ENCODE results near the gene MCM5.
"Not testable (repeated sequence)": the region's sequence is repeated elsewhere in the genome, so short reads cannot be mapped to it uniquely, and the experiment has no call there.

Gene MCM5

DNA sequence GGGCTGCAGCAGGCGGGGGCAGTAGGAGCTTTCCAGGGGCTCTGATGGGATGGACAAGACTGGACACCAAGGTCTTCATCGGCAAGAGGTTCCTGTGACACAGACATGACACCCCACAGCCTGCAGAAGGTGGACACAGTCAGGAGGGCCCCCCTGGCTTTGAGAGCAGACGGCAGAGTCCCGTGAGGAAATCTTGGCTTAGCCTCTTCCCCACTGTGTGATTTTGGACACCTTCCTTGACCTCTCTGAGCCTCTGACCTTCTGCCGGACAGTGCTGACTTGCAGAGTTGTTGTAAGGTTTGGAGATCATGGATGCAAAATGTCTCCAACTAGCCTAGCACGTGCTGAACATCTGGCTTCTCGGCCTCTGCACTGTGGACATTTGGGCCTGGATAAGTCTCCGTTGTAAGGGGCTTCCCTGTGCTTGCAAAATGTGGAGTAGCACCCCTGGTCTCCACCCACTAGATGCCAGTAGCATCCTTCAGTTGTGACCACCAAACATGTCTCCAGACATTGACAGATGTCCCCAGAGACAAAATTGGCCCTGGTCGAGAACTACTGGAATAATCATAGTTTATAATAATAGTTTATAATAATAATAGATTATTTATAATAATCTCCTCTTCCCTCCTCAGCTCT, 54.6 kb downstream of the MCM5 start:
- peak; percentile 7 for DNase-seq

DNA sequence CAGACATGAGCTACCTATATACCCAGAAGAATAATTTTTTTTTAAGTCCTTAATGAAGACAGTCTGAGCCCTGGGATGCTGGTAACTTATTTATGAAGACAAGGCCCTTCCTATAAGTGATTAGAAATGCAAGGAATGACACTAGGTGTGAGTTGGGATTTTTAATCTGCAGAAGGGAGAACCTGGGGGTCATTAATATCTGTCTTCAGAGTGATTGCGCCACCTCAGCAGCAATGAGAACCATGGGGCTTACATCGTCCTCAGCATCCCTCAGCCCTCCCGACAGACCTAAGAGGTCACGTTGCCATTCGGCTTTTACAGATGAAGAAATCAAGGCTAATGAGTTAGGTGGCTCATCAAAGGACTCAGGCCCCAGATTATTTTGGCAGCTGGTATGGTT, 55.6 kb downstream of the MCM5 start:
- DNase-seq = no peak

DNA sequence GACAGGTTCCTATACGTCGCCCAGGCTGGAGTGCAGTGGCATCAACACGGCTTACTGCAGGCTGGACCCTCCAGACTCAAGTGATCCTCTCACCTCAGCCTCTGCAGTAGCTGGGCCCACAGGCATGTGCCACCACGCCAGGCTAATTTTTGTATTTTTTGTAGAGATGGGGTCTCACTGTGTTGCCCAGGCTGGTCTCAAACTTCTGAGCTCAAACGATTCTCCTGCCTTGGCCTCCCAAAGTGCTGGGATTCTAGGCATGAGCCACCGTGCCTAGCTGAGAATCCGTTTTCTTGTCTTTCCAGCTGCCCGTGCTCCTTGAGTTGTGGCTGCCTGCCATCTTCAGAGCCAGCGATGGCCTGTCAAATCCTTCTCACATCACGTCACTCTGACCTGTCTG, 56.8 kb downstream of the MCM5 start:
- no peak for DNase-seq

DNA sequence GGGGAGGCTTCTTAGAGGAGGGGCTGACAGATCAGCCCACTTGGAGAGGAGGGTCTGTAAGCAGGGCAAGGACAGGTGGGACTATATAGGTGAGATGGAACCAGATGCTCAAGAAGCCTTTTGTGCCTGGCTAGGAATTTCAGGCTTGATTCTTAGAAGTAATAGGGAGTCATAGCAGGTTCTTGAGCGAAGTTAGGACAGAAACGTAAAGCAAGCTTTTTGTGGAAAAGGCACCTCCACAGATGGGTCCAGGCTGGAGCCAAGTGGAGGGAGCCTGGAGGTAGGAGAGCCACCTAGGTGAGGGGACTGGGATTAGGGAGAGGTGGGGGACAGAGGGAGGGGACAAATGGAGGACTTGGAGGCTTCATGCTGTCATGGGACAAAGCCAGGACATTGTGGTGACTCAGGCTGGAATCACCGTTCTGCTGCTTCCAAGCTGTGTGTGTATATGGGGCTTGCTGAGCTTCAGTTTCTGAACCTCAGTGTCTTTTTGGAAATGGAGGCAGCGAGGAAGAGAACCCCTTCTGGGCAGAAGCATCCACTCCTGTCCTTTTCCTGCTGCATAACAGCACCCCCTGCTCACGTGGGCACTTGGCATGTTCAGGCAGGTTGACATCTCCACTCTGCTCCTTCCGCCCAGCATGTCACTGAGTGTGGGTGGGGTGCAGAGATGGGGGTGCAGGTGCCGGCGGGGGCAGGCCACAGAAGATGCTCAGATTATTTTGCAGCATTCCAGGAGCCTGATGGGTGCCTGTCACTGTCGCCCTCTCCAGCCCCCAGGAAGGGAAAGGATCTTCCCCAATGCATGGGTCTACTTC, 58.0 kb downstream of the MCM5 start:
- peak; percentile 76 for DNase-seq

DNA sequence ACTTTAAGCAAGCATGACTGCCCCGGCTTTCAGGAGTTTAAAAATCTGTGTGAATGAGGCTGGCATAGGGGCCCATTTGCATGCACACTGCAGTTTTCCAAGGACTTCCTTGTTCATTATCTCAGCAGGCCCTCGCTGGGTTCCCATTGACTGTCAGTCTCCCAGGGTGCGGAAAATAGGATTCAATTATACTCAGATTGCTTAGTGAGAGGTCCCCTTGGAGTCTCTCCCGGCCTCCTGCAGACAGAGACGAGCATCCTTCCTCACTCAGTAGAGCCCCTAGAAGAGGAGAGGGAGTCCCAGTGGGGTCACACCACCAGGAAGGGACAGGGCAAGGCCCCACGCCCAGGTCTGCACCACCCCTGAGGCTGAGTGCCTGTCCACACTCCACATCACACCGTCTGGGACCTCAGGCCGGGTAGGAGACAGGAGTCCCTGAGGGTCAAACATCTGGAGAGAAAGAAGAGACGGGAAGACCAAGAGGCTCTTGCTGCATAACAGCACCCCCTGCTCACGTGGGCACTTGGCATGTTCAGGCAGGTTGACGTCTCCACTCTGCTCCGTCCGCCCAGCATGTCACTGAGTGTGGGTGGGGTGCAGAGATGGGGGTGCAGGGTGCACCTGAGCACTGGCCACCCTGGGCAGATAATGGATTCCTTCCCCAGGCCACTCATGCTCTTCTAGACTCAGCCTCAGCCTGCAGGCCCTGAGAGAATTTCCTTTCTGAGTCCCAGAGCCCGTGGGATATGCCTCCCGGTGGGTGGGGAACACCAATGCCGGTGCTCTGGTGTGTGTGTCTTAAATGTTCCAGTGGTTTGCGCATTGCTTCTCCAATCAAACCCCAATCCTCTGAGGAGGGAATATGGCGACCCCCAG, 58.8 kb downstream of the MCM5 start:
- DNase-seq = peak; percentile 94

DNA sequence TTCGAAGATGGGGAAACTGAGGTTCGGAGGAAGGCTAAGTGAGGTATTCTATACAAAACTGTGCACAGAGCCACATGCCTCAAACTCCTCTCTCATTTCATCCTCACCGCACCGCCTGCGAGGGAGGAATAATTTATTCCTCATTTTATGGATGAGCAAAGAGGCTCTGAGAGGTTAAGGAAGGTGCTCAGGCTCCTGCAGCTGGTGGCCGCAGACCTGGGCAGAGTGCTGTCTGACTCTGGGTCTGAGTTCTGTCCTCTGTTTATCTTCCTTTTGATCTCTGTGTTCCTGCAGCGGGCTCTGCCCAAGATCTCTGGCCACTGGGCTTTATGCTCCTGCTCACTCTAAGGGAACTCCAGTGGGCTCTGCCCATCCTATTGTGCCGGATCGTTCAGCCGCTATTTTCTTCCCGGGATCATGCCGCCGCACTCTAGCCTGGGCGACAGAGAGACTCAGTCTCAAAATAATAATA, 59.5 kb downstream of the MCM5 start:
- peak; percentile 21 for DNase-seq

DNA sequence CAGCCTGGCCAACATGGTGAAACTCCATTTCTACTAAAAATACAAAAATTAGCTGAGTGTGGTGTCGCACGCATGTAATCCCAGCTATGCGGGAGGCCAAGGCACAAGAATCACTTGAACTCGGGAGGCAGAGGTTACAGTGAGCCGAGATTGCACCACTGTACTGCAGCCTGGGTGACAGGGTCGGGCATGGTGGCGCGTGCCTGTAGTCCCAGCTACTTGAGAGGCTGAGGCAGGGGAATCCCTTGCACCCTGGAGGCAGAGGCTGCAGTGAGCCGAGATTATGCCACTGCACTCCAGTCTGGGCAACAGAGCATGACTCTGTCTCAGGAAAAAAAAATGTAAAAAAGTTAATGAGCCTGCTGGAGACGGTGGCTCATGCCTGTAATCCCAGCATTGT, 60.0 kb downstream of the MCM5 start:
- DNase-seq = not testable (repeated sequence)

DNA sequence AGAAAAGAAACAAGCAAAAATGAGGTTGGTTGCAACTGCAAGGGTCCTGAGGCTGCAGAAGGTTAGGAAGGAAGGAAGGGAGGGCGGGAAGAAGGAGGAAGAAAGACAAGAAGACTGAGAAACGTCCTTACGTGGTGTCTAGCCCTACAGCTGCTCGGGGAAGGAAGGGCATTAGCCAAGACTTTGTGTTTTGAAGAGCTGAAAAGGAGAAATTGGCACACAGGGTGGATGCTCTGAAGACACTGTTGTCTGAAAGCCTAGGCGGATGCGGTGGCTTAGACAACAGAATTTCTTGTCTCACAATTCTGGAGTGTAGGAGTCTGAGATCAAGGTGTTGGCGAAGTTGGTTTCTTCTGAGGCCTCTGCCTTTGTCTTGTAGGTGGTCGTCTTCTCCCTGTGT, 60.7 kb downstream of the MCM5 start:
- DNase-seq = no peak

DNA sequence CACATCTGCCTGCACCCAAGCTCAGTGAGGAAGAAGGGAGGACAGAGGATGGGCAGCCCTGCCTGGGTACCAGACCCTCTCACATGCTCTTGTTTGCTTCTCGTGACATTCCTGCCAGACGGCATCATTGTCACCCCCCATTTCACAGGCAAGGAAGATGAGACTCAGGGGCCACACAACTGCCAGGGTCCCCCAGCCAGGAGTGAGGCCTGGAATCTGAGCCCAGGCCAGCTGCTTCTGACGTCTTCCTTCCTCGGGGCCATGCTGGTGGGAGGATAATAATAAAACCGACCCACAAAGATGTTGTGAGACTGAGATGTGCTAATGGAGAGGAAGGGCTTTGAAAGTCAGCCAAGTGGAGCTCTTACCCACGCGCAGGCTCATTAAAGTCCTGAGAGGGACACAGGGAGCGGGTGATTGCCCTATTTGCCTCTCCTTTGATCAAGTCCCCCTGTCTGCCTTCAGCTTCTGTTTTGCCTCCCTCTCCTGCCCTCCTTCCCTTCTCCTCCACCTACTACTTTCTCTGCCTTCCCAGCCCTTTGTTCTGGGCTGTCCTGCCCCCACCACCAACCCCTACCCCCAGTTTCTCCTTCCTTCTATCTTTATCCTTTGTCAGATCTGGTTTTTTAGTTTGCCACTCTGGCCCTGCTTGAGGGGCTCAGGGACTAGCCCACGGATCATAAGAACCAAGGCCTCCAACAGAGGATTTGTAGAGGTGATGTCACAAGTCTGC, 62.7 kb downstream of the MCM5 start:
- DNase-seq = no peak

DNA sequence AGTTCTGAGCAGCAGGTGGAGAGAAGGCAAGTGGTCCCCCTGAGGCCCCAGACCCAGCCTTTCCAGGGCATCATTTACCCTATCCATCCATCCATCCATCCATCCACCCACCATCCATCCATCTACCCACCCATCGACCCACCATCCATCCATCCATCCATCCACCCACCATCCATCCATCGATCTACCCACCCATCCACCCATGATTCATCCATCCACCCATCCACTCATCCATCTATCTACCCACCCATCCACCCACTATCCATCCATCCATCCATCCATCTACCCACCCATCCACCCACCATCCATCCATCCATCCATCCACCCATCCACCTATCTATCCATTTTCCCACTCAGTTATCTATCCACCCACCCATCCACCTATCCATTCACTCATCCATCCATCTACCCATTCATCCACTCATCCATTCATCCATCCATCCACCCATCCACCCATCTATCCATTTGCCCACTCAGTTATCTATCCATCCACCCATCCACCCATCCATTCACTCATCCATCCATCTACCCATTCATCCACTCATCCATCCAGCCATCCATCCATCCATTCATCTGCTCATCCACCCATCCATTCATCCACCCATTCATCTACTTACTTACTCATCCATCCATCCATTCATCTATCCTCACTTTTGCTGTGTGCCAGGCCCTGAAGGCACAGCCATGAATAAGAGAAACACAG, 63.4 kb downstream of the MCM5 start:
- DNase-seq = no peak

DNA sequence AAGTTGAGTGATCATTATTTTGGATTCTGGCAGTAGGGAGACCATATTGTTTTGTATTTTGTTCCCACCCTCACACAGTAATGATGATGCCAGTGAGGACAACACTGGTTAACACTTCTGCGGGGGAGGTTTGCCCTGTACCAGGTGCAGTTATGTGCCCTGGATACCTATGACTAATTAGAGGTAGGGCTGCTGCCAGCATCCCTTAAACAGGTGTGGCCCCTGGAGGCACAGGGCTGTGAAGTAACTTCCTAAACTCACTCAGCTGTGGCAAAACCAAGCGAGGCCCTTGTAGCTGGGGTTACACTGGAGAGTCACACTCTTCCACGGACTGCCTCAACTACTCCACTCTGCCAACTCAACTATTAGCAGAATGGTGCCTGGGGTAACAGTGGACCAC, 64.5 kb downstream of the MCM5 start:
- DNase-seq = no peak

DNA sequence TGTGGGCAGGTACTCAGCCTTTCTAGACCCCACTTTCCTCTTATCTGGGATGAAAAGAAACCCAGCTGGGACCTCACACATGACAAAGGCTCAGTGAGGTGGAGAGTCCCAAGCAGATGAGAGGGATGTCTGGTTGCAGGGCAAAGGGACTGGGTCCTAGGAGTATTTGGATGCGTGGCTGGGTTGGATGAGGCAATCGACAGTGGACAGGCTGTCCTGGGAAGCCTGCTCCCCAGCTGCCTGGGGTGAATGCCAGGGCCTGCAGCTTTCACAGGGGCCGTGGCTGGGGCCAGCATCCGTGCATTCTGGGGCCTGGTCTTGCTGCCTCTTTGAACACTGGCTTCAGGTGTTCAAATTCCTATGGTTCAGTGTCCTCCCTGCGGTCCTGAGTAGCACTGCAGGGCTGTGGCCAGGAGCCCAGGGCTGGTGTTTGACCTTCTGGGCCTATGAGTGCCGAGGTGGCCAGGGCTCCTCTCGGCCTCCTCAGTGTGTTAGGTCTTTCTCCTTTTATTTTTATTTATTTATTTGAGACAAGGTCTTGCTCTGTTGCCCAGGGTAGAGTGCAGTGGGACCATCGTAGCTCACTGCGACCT, 65.3 kb downstream of the MCM5 start:
- no peak for DNase-seq

DNA sequence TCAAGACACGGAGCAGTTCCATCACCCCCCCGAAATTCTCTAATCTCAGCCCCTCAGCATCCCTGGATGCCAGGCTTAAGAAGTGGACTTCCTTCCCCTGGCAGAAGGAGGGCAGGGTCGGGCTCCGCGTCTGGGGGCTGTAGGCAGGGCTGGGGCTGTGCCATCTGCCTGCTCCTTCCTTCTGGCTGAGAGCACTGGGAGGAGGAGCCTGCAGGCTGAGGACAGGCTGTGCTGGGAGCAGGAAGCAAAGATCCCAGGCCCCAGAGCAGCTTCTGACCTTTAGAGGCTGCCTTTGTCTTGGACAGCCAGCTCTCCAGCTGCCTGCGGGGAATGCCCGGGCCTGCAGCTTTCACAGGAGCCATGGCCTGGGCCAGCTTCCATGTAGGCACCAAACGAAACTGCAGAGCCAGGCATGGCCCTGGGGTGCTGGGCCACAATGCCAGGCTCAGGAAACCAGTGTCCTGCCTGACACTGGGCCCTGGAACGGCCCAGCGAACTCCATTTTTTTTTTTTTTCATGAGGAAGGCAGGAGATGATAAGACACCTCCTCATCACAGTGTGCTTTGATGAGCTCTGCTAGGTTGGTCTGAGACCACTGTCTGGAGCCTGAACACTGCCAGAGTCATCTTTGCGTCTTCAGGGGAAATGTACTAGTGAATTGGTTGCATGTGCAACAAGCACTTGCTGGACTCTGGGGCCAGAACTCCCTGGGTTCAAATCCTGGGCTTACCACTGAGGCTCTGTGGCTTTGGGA, 67.9 kb downstream of the MCM5 start:
- peak; percentile 75 for DNase-seq

DNA sequence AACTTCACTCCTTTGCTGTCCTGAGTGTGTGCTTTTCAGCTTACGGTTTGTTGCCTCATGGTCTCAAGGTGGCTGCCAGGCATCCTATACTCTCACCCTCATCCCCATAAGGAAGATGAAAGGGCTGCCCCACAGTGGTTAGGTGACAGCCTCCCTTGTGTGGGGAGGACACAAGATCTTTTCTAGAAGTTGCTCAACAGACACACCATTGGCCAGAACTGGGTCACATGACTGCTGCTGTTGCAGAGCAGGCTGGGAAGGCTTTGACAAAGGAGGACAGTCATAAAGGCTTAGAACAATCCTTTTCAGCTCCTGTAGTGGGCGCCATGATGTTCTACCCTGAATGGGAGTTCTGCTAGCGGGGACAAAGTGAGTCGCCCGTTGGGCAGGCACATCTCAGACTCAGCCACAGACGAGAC, 71.0 kb downstream of the MCM5 start:
- DNase-seq = no peak

DNA sequence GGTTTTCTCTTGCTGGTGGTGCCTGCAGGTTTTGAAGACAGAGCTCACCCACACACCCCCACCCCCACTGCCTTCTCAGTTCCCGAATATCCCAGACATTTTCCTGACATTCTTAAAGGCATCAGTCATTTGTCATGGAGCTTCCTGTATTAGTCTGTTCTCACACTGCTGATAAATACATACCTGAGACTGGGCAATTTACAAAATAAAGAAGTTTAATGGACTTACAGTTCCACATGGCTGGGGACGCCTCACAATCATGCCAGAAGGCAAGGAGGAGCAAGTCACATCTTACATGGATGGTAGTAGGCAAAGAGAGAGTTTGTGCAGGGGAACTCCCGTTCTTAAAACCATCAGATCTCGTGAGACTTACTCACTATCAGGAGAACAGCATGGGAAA, 71.6 kb downstream of the MCM5 start:
- DNase-seq = not testable (repeated sequence)

DNA sequence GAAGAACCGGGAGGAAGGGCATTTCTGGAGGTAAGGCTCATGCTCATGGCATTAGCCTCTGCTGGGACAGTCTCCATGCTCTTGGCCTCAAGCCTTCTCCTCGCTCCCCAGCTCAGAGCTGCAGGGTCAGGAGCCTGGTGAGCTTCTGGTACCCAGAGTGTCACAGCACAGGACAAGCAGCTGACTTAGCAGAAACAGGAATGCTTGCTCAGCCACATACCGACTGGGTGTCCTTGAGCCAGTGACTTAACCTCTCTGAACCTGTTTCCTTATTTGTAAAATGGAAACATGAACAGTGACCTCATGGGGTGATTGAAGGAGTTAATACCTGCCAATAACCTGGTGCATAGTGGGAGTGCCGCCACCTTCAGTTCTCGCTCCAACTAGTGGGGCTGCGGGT, 72.5 kb downstream of the MCM5 start:
- no peak for DNase-seq

DNA sequence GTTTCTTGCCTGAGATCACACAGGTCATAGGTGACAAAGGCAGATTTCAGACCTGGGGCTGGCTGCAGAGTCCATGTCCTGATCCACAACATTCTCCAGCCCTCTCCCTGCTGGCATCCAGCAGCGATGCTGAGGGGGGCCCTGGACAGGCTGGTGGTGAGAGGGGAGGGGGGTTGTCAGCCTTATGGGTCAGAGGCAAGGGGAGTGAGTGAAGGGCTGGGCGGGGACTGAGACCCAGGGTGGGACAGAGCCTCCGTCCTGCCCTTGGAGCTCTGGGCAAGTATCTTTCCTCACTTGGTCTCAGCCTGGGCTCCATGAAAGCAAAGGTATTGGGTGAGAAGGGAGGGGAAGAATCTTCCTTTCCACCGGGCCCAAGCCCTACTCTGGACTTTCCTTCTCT, 74.0 kb downstream of the MCM5 start:
- no peak for DNase-seq
